Mesodermal cell (in vitro differentiated cells): ENCODE results near the gene FABP3.

Experiments used
- H3K27ac ChIP-seq: 2 replicates; pipeline ENCODE4 v1.7.0; 2013; ENCODE audit warnings: mild to moderate bottlenecking, low read depth, low read length, moderate library complexity; ENCODE audit not compliant: severe bottlenecking
- H3K36me3 ChIP-seq: 2 replicates; pipeline ENCODE4 v1.7.1; 2013; ENCODE audit warnings: mild to moderate bottlenecking, low read length, moderate library complexity; ENCODE audit not compliant: control insufficient read depth, insufficient read depth
- H3K4me1 ChIP-seq: one replicate; pipeline ENCODE4 v1.7.1; 2013; ENCODE audit warnings: mild to moderate bottlenecking, low read length; ENCODE audit not compliant: insufficient read depth, control insufficient read depth, poor library complexity, severe bottlenecking
- H3K4me3 ChIP-seq: 2 replicates; pipeline ENCODE4 v1.7.0; 2013; ENCODE audit warnings: low read length, control low read depth, mild to moderate bottlenecking; ENCODE audit not compliant: insufficient read depth, poor library complexity, severe bottlenecking; ENCODE audit errors: extremely low read depth
- H3K9me3 ChIP-seq: 2 replicates; pipeline ENCODE4 v1.7.1; 2013; ENCODE audit warnings: mild to moderate bottlenecking, low read length, moderate library complexity; ENCODE audit not compliant: control insufficient read depth
- WGBS, 2 experiments: methylation state at CpG; one replicate each; pipeline ENCODE4 v1.1.5; 2013; ENCODE audit warnings: missing lambda C conversion rate in 2 of 2; ENCODE audit not compliant: insufficient coverage in 2 of 2; 5-methylcytosine and 5-hydroxymethylcytosine counted together

The FABP3 gene

GRCh38 chr1:31412732-31413404 is 40.0 kb upstream of the FABP3 start, which contains the start of gene SERINC2:
Gene SERINC2 (plus strand): TSS chr1:31413213. CDS start chr1:31413266, 53 bp downstream.
- no peaks in the 10 kb centered on the region for H3K36me3 ChIP-seq
- peaks cover 5% of the 10 kb centered on the region for H3K4me1 ChIP-seq
- H3K9me3 ChIP-seq = no peaks in the 10 kb centered on the region
- H3K27ac ChIP-seq = peak within 1 kb of the TSS; percentile 62
- peak within 1 kb of the TSS; percentile 66 for H3K4me3 ChIP-seq
- WGBS, 2 experiments = 4 to 5% methylated on average over 49 to 57 of the region's 63 CpGs

- Histone ChIP-seq H3K27ac (no peak overlapping the region), H3K4me1 (peaks cover 5% of the 10 kb centered on the region), H3K9me3 (no peaks in the 10 kb centered on the region), H3K4me3 (no peak overlapping the region), H3K36me3 (no peaks in the 10 kb centered on the region)
- WGBS, 2 experiments = 77 to 78% methylated on average over 1 of the region's 2 CpGs
These were observed 39.3 kb upstream of the FABP3 start for GRCh38 chr1:31412205-31412604.

- H3K27ac ChIP-seq = no peak overlapping the region
- 64 to 83% methylated on average over 3 to 4 of the region's 4 CpGs for WGBS, 2 experiments
- no peak overlapping the region for H3K4me3 ChIP-seq
These were observed 38.0 kb upstream of the FABP3 start for GRCh38 chr1:31410871-31411270.

GRCh38 chr1:31409946-31410858 is 37.3 kb upstream of the FABP3 start:
- WGBS, 2 experiments = 87 to 93% methylated on average over 3 to 4 of the region's 6 CpGs
- Histone ChIP-seq H3K4me1 (peaks cover 5% of the 10 kb centered on the region), H3K27ac (no peak overlapping the region), H3K4me3 (no peak overlapping the region), H3K9me3 (no peaks in the 10 kb centered on the region), H3K36me3 (no peaks in the 10 kb centered on the region)

More at GRCh38 chr1:31410871-31411270, 38.0 kb upstream of the FABP3 start:
- Histone ChIP-seq H3K4me1 (peaks cover 5% of the 10 kb centered on the region), H3K36me3 (no peaks in the 10 kb centered on the region), H3K9me3 (no peaks in the 10 kb centered on the region)

- Histone ChIP-seq H3K27ac (no peak overlapping the region), H3K4me3 (no peak overlapping the region), H3K4me1 (no peaks in the 10 kb centered on the region), H3K9me3 (no peaks in the 10 kb centered on the region), H3K36me3 (no peaks in the 10 kb centered on the region)
- WGBS, 2 experiments = 85 to 95% methylated on average over 2 to 4 of the region's 5 CpGs
These were observed 36.0 kb upstream of the FABP3 start for GRCh38 chr1:31408788-31409318.

- H3K36me3 ChIP-seq = no peaks in the 10 kb centered on the region
- H3K9me3 ChIP-seq = no peaks in the 10 kb centered on the region
- no peak overlapping the region for H3K27ac ChIP-seq
- H3K4me1 ChIP-seq = no peaks in the 10 kb centered on the region
- 88% methylated on average over 3 to 13 of the region's 18 CpGs for WGBS, 2 experiments
- no peak overlapping the region for H3K4me3 ChIP-seq
These were observed 34.3 kb upstream of the FABP3 start for GRCh38 chr1:31407029-31407626.

- Histone ChIP-seq H3K4me1 (no peaks in the 10 kb centered on the region), H3K27ac (no peak overlapping the region), H3K9me3 (no peaks in the 10 kb centered on the region), H3K4me3 (no peak overlapping the region), H3K36me3 (no peaks in the 10 kb centered on the region)
- WGBS, 2 experiments = 96 to 97% methylated on average over 4 of the region's 6 CpGs
These were observed 32.8 kb upstream of the FABP3 start for GRCh38 chr1:31405578-31406245.

- peaks cover 6% of the 10 kb centered on the region for H3K4me1 ChIP-seq
- H3K4me3 ChIP-seq = no peak overlapping the region
- H3K9me3 ChIP-seq = no peaks in the 10 kb centered on the region
- WGBS, 2 experiments = 29 to 83% methylated on average over 1 of the region's 2 CpGs
- H3K27ac ChIP-seq = no peak overlapping the region
- no peaks in the 10 kb centered on the region for H3K36me3 ChIP-seq
These were observed 28.4 kb upstream of the FABP3 start for GRCh38 chr1:31401241-31401640.

GRCh38 chr1:31400393-31400792 is 27.5 kb upstream of the FABP3 start:
- Histone ChIP-seq H3K4me3 (no peak overlapping the region), H3K36me3 (no peaks in the 10 kb centered on the region), H3K27ac (no peak overlapping the region), H3K4me1 (peaks cover 6% of the 10 kb centered on the region), H3K9me3 (no peaks in the 10 kb centered on the region)
- WGBS, 2 experiments = 82 to 89% methylated on average over 3 of the region's 3 CpGs

GRCh38 chr1:31399976-31400375 is 27.1 kb upstream of the FABP3 start:
- WGBS, 2 experiments = 82 to 100% methylated on average over 1 of the region's 3 CpGs
- Histone ChIP-seq H3K9me3 (no peaks in the 10 kb centered on the region), H3K27ac (no peak overlapping the region), H3K36me3 (no peaks in the 10 kb centered on the region), H3K4me1 (peaks cover 6% of the 10 kb centered on the region), H3K4me3 (no peak overlapping the region)
